GM18498 (cell line): ENCODE results near the gene CACNG7.

Experiments
- ATAC-seq: cut with Tn5 transposase; IDR thresholded peaks from one replicate; pipeline ENCODE4 v1.9.1; 2021; ENCODE audit warnings: mild to moderate bottlenecking, moderate library complexity; ENCODE audit not compliant: unreplicated experiment

CACNG7 gene

DNA sequence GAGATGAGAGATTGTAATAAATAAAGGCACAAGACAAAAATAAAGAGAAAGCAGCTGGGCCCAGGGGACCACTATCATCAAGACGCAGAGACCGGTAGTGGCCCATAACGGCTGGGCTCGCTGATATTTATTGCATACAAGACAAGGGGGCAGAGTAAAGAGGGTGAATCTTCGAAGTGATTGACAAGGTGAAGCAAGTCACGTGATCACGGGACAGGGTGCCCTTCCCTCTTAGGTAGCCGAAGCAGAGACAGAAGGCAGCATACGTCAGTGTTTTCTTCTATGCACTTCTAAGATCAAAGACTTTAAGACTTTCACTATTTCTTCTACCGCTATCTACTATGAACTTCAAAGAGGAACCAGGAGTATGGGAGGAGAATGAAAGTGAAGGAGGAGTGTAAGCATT lies 31.7 kb upstream of the CACNG7 start:
- ATAC-seq, result no peak

DNA sequence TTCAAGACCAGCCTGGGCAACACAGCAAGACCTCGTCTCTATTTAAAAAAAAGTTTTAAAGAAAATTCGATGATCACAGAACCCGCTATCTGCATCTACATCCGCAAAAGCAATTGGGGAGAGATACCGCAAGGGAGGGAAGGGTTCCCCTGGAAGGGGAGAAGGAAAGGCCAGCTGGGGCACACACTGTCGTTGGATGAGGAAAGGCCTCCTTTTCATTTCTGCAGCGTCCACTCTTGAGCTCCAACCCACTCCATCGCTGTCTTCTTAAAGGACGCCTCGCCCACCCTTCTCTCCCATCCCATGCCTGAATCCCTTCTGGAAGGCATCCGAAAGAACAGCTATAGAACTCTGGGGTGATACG lies 30.3 kb upstream of the CACNG7 start:
- ATAC-seq, result no peak

DNA sequence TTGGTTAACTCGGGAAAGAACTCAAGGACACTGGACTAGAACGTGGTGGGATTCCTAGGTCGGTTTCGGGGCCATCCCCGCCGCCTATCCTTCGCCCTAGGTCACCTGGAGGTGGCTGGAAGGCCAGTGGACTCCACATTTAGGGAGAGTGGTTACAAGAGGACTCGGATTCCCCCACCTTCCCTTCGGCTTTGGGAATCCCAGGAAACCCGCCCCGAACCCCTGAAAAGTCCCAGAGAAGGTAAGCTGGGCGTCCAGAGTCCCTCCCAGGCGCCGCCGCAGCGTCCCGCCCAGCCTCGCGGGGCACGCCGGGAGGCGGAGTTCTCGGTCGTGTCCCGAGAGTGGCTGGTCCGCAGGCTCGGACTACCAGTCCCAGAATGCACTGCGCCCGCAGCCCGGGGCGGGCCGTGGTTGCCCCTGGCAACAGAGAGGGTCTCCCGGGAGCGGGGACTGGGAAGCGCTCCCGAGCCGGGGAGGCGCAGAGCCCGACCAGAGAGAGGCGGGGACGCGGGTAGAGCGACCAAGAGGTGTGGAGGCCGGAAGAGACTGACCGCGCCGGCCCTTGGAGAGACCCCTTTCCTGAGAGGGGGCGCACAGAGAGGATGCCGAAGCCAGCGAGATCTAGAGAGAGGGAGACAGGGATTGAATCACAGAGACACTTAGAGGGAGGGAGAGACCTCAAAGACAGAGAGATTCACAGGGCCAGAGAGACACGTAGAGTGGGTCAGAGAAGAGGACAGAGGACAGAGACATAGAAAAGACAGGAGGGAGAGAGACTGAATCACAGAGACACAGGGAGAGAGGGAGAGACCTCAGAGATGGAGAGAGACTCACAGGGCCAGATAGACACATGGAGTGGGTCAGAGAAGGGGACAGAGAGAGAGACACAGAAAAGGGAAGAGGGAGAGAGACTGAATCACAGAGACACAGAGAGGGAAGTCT lies 29.7 kb upstream of the CACNG7 start:
- ATAC-seq, result peak; percentile 94

DNA sequence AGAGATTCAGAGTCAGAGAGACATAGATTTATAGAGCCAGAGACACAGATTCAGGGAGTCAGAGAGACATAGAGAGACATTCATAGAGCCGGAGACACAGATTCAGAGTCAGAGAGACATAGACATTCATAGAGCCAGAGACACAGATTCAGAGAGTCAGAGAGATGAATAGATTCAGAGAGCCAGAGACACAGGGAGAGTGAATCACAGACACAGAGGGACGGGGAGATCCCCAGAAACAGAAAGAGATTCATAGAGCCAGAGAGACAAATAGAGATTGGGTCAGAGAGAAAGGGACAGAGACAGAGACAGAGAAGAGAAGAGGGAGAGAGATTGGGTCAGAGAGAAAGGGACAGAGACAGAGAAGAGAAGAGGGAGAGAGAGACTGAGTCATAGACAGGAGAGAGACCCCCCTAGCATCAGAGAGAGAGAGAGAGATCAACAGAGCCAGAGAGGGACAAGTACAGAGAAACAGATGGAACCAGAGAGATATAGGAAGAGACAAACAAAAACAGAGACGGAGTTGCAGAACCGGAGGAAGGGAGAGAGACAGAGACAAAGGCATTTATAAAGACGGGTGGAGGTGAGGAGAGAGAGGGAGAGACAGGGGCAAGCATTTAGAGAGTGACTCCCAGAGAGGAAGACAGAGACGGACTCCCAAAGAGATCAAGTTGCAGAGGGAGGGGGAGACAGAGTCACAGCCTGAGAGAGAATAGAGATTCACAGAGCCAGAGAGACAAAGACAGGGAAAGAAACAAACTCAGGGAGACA lies 28.2 kb upstream of the CACNG7 start:
- ATAC-seq, result no peak

DNA sequence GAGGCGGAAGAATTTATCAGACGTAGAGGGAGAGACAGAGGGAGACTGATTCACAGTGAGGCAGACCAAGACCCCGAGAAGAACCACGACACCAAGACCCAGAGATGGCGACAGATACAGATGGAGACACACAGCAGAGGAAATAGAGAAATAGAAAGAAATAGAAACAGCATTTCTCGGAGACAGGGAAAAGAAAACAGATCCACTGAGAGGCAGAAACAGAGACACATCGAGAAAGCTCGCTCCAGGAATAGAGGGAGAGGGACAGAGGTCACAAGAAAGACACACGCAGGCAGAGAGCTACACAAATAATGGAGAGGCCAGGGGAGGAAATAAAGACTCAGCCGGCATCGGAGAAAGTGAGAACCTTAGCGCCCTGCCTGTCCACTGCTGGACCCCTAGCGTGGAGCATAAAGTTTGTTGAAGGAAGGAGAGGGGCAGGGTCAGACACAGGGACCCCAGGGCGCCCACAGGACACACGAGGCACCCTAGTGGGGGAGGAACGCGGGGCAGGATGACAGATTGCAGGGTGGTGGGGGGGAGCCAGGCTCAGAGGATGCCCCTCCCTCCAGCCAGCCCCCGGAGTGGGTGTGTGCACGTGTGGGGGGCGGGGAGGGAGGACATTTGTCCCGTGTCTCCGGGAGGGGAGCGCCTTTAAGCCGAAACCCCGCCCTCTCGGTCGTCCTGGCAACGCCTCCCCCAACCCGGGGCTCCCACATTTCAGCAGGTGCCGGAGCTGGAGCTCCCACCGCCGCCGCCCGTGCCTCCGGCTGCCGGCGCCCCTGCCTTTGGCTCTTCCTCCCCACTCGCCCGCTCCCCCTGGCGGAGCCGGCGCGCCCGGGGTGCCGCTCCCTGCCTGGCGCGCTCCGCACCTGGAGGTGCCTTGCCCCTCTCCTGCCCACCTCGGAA lies 27.3 kb upstream of the CACNG7 start, which contains the start of gene PRKCG:
Gene PRKCG, plus strand, starts transcription at position 716 of the 909 bp plus-strand sequence. CDS start 298 bp downstream, outside the sequence.
- no peak for ATAC-seq

DNA sequence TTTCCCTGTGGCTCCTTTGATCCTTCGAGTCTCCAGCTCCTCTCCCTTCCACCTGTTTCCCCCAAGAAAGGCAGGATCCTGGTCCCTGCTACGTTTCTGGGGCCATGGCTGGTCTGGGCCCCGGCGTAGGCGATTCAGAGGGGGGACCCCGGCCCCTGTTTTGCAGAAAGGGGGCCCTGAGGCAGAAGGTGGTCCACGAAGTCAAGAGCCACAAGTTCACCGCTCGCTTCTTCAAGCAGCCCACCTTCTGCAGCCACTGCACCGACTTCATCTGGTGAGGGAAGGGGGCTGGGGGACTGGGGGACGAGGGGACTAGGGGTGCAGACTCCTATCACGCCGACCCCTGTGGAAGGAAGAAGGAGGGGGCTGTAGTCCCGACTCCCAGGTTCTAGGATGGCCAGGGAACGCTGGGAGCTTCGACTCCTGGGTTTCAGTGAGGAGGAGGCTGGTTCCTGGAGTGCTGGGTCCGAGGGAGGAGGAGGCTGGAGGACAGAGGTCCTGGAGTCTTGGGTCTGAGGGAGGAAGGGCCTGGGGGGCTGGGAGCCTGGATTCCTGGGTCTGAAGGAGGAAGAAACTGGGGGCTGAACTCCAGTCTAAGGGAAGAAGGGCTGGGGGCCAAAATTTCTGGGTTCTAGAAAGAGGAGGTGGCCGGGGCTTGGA lies 26.6 kb upstream of the CACNG7 start:
- ATAC-seq, result no peak

DNA sequence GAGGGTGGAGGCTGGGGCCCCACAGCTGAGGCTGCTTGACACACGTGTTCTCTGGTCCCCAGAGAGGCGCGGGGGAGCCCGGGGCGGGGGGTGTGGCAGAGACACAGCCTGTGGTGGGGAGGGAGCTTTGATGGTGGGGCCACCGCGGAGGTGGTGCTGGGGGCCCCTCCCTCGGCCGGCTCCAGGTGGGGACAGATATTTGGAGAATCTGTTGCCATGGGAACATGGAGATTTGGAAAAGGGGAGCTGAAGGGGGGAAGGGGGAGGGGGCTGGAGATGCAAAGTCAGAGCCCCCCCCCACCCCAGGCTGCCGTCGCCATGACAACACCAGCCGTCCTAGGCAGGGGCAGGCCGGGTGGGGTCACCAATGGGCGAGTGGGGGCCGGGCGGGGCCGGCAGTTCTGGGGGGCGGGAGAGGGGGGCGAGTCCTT lies 25.8 kb upstream of the CACNG7 start:
- no peak for ATAC-seq

DNA sequence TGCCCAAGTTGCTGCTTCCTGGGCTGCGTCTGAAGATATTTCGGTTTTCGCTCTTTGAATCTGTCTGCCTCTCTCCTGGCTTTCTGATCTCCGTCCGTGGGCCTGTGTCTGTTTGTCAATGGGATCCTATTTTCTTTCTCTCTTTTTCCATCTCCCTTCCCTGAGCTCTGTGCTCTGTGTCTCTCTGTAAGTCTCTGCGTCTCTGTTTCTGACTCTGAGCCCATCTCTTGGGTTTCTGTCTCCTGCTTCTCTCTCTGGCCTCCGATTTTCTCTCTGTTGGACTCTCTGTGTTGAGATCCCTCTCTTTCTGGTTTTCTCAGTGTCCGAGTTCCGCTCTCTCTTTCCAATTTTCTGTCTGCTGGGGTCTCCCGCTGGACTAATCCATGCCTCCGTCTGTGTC lies 25.3 kb upstream of the CACNG7 start:
- no peak for ATAC-seq

DNA sequence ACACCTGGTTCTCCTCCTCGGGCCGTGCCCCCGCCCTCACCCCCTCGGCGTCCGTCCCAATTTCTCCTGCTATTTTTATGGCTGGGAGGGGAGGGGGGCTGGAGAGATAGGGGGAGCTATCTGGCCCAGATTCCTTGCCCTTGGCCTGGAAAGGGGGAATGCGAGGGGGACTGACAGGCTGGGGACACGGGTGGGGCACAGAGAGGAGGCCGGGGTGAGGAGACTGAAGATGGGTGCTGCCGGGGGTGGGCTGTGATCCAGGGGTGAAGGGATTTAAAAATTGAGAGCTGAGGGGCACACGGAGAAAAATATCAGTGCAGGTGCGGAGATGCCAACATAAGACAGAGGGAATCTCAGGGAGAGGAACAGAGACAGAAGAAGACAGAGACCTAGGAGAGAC lies 24.8 kb upstream of the CACNG7 start:
- no peak for ATAC-seq

DNA sequence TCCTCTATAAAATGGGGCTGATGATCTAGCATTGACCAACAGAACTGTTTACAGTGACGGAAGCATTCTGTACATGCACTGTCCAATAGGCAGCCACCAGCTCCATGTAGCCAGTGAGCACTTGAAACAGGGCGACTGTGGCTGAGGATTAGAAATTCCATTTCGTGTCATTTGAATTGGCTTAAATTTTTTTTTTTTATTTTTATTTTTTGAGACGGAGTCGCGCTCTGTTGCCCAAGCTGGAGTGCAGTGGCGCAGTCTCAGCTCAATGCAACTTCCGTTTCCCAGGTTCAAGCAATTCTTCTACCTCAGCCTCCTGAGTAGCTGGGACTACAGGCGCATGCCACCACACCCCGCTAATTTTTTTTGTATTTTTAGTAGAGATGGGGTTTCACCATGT lies 24.0 kb upstream of the CACNG7 start:
- ATAC-seq, result no peak

DNA sequence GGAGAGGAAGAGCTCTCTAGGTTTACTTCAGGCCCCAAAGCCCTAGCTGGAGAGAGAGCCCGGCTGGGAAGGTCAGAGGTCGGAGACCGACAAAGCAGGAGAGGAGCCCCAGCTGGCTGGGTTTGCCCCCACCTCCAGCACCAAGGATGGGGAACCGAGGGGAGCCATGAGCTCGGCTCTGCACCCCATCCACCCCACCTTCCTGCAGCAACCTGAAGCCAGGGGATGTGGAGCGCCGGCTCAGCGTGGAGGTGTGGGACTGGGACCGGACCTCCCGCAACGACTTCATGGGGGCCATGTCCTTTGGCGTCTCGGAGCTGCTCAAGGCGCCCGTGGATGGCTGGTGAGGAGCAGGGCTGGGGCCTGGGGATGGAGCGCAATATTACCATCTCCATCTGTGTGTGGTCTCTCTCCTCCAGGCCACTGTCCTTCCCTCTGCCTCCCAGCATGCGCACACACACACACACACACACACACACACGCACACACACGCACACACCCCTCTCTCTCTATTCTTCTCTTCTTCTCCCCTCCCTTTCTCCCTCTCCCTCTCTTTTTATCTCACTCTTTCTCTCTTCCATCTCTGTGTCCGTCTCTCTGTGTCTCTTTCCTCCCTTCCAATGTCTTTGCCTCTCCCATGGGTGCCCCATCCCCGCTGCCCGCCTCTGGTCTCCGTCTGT lies 16.6 kb upstream of the CACNG7 start:
- ATAC-seq, result no peak

DNA sequence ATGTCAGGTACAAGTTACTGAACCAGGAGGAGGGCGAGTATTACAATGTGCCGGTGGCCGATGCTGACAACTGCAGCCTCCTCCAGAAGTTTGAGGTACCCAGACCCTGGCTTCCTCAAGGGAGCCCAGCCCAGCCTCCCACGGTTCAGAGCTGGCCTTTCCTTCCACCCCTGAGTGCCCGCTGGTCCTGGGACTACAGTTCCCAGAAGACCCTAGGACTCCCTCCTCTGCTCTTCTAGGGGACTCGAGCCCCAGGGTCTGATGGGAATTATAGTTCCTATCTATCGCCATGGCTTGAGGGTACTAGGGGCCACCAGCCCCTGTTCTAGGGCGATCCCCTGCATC lies 16.1 kb upstream of the CACNG7 start:
- ATAC-seq, result no peak

DNA sequence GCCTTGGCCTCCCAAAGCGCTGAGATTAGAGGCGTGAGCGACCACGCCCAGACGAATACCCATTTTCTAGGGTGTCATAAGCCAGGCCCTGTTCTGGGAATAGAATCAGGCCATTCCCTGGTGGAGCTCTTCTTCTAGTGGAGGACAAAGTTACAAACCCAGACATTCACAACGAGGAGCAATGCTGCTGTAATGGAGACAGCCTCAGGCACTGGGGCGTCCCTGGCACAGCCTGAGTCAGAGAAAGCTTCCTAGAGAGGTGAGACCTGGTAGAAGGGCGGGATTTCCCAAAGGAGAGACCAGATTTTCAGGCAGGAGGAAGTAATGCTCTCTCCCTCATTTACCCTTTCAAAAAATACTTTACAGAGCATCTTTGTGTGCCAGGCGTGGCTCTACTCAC lies 14.4 kb upstream of the CACNG7 start:
- ATAC-seq, result no peak

DNA sequence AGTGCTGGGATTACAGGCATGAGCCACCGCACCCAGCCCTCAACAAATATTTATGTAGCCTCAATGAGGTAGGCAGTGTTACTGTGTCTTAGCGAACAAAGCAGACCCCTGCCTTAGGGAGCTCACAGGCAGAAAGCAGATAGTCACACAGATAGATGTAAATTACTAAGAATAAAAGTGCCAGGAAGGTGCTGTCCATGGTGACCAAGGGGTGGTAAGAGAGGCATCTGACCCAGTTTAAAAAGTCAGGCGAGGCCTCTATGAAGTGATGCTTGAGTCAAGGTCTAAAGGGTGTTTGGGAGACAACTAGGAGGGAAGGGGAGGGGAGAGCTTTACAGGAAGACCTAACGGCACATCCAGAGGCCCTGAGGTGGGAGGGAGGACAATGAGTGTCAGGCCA lies 12.4 kb upstream of the CACNG7 start:
- no peak for ATAC-seq

DNA sequence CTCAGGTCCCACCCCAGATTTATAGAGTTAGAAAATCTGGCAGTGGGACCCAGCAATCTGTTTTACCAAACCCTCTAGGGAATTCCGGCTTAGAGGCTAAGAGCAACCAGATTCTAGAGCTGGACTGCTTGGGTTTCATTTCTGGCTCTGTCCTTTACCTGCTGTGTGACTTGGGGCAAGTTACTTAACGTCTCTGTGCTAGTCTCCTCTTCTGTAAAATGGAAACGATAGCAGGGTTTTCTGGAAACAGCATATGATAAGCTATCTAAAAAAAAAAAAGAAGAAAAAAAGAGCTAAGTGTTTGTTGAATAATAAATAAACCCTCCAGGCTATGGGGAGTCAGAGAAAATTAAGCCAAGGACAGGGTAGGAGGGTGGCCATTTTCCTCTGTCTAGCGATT lies 11.6 kb upstream of the CACNG7 start:
- no peak for ATAC-seq

DNA sequence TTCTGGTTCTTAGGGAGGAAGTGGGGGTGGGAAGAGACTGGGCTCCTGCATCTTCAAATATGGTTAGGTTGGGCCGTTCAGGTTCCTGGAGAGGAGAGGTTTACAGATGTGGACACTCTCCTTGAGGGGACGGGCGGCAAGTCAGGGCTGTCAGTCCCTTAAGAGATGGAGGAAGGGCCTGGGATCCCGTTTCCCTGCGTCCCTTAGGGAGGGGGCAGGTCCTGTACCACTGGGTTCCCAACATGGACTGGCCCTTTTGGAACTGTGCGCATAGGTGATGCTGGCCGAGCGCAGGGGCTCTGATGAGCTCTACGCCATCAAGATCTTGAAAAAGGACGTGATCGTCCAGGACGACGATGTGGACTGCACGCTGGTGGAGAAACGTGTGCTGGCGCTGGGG lies 10.9 kb upstream of the CACNG7 start:
- ATAC-seq, result no peak

DNA sequence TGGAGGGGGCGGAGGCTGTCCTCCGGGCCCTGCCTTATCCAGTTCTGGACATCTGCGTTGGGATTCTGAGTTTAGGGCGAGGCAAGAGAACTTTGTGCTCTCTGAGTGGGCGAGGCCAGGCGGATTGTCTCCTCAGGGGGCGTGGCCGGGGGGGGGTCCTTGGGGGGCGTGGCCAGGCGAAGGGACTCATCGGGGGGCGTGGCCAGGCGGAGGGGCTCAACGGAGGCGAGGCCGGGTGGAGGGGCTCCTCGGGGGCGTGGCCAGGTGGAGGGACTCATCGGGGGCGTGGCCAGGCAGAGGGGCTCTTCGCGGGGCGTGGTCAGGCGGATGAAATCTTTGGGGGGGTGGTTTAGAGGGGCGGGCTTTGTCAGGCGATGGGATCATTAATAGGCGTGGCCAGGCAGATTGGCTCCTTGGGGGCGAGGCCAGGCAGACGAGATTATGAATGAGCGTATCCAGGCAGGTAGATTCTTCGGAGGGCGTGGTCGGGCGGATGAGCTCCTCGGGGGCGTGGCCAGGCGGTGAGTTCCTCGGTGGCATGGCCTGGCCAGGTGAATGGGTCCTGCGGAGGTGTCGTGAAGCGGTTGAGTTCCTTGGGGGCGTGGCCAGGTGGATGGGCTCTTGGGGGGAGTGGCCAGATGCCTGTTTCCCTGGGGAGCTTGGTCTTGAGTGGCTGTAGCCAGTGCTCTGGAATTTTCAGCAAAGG lies 10.3 kb upstream of the CACNG7 start:
- ATAC-seq, result no peak

DNA sequence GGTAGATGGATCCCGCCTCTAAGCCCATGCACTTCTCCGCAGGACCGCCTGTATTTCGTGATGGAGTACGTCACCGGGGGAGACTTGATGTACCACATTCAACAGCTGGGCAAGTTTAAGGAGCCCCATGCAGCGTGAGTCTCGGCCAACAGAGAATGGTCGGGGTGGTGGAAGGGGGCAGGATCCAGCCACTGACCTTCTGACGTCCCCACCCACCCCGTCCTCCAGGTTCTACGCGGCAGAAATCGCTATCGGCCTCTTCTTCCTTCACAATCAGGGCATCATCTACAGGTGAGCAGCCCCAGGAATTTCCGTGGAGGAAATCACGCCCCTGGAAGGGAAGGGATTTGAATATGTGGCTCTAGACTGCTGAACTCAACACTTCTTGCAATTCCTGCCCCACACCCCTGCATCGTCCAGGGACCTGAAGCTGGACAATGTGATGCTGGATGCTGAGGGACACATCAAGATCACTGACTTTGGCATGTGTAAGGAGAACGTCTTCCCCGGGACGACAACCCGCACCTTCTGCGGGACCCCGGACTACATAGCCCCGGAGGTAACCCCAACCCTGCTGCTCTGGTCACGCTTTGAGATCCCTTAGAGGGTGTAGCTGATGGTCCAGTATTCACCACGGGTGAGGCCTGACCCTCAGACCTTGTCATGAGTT lies 8.8 kb upstream of the CACNG7 start:
- no peak for ATAC-seq
